Prostate gland (tissue), 2 donors: ENCODE data around the gene SCAMP2.
A peak's percentile ranks its signal among the peaks of the same experiment; 100 is the strongest.

Experiments used
- CTCF ChIP-seq, 4 experiments: fragments of 200-600 bp in 2 of 4; fragments of 450-650 bp in 2 of 4; sonication (generic) in 2 of 4; IDR thresholded peaks; 1 replicate in 3 of 4; 2 replicates in 1 of 4; pipeline ENCODE4 v1.5.1; 2016 to 2019; ENCODE audit warnings: antibody characterized with exemption in 4 of 4, mild to moderate bottlenecking in 2 of 4, moderate library complexity in 2 of 4
- POLR2A ChIP-seq: fragments of 450-650 bp; IDR thresholded peaks from one replicate; pipeline ENCODE4 v1.6.1; 2016; ENCODE audit warnings: antibody characterized with exemption, mild to moderate bottlenecking
- POLR2AphosphoS5 ChIP-seq: sonication (generic); formaldehyde crosslinking; IDR thresholded peaks from one replicate; pipeline ENCODE4 v1.6.1; 2017; ENCODE audit warnings: antibody characterized with exemption

- peak in 2 of 4 experiments; percentile 10 to 17 for TF ChIP-seq CTCF (IDR thresholded peaks at IDR 0.05)
- TF ChIP-seq POLR2A, result peak; percentile 74
- TF ChIP-seq POLR2AphosphoS5, result peak; percentile 87
These were observed at the start of gene SCAMP2 for GRCh38 chr15:74873036-74873755.
